Type B pancreatic cell (in vitro differentiated cells): ENCODE data around the gene ABHD2. TPM values are rescaled to one million over a fixed set of nuclear protein-coding genes. Genes with fewer than 3 reads are reported as not detected.
"Not testable (repeated sequence)": the region's sequence is repeated elsewhere in the genome, so short reads cannot be mapped to it uniquely, and the experiment has no call there.

Experiments
- DNase-seq: peaks from one replicate; pipeline ENCODE4 v3.0.0; 2021; ENCODE audit warnings: mixed read lengths; ENCODE audit not compliant: unreplicated experiment; ENCODE audit errors: extremely low spot score
- H3K27ac Mint-ChIP-seq: 2 replicates; pipeline ENCODE4 v1.8.0; 2021; ENCODE audit warnings: mild to moderate bottlenecking, mixed read lengths
- H3K27me3 Mint-ChIP-seq: 2 replicates; pipeline ENCODE4 v1.8.0; 2021; ENCODE audit warnings: mixed read lengths
- H3K36me3 Mint-ChIP-seq: 2 replicates; pipeline ENCODE4 v1.8.0; 2021; ENCODE audit warnings: mixed read lengths
- H3K4me1 Mint-ChIP-seq: one replicate; pipeline ENCODE4 v1.8.0; 2021; ENCODE audit warnings: mixed read lengths; ENCODE audit not compliant: unreplicated experiment
- H3K4me3 Mint-ChIP-seq: 2 replicates; pipeline ENCODE4 v1.8.0; 2021; ENCODE audit warnings: mild to moderate bottlenecking, mixed read lengths
- H3K9me3 Mint-ChIP-seq: 2 replicates; pipeline ENCODE4 v1.8.0; 2021; ENCODE audit warnings: mixed read lengths
- long read RNA-seq: library from polyadenylated mRNA; unstranded; transcript quantifications from one replicate; pipeline ENCODE4 v2.0.0, GENCODE V29; 2020
- total RNA-seq: library from RNA; stranded (reverse); gene quantifications from 2 replicates; pipeline ENCODE4 v1.2.1, GENCODE V29; 2021; ENCODE audit warnings: low replicate concordance
- TF ChIP-seq, protein P1 (sequence below): fragments of 200-600 bp; sonication (generic); conservative IDR thresholded peaks from 2 replicates; pipeline ENCODE4 v1.5.0; 2021; ENCODE audit warnings: antibody characterized with exemption, mild to moderate bottlenecking

Gene ABHD2, protein sequence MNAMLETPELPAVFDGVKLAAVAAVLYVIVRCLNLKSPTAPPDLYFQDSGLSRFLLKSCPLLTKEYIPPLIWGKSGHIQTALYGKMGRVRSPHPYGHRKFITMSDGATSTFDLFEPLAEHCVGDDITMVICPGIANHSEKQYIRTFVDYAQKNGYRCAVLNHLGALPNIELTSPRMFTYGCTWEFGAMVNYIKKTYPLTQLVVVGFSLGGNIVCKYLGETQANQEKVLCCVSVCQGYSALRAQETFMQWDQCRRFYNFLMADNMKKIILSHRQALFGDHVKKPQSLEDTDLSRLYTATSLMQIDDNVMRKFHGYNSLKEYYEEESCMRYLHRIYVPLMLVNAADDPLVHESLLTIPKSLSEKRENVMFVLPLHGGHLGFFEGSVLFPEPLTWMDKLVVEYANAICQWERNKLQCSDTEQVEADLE
- total RNA-seq: 55.4 and 63.9 TPM in 2 replicates
- long read RNA-seq, full-length matches to known transcripts: 46 of 62 reads
- long read RNA-seq, partial matches to known transcripts: 6 of 62 reads
- long read RNA-seq, other reads (novel, unspliced or antisense): 10 of 62 reads

DNA sequence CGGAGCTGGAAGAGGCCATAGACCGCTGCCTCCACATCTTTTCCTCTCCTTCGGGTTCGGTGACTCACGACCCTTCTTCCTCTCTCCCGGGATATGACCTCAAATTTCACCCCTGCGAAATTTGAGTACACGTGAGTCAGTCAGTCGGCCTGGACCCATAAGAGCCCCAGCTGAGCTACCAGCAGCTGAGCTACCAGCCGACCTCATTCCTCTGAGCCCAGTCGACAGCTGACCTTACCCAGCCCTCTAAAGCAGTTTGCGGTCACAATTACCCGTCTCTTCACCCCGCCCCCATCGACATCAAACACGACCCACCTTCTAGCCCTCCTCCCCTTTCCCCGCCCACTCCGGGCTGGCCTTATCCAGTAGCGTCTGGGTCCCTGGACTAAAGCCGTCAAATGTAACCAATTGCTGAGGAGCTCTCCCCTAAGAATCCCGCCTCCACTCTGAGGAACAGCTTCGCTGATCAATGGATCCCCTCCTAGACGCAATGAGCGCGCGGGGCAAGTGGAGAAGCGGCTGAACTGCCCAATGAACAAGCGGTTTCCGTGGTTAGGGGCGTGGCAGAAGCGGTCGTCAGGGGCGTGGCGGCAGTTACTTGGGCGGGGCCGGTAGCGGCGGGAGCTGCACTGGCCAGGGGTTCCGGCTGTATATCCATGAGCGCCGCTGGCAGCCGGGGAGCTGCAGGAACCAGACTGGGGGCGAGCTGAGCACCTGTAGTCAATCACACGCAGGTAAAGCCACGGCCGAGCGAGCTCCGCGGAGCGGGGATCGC lies at the start of gene ABHD2:
TSS of gene ABHD2 (plus strand) at position 627 of the 775 bp plus-strand sequence. CDS start 27,872 bp downstream, outside the sequence.
- Mint-ChIP-seq H3K4me3 (no peak within 1 kb of the TSS), H3K27ac (no peak within 1 kb of the TSS), H3K36me3 (peaks cover 3% of the 10 kb centered on the region), H3K27me3 (no peaks in the 10 kb centered on the region), H3K9me3 (no peaks in the 10 kb centered on the region), H3K4me1 (peaks cover 25% of the 10 kb centered on the region)
- TF ChIP-seq, protein P1, sequence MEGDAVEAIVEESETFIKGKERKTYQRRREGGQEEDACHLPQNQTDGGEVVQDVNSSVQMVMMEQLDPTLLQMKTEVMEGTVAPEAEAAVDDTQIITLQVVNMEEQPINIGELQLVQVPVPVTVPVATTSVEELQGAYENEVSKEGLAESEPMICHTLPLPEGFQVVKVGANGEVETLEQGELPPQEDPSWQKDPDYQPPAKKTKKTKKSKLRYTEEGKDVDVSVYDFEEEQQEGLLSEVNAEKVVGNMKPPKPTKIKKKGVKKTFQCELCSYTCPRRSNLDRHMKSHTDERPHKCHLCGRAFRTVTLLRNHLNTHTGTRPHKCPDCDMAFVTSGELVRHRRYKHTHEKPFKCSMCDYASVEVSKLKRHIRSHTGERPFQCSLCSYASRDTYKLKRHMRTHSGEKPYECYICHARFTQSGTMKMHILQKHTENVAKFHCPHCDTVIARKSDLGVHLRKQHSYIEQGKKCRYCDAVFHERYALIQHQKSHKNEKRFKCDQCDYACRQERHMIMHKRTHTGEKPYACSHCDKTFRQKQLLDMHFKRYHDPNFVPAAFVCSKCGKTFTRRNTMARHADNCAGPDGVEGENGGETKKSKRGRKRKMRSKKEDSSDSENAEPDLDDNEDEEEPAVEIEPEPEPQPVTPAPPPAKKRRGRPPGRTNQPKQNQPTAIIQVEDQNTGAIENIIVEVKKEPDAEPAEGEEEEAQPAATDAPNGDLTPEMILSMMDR: no peak
- DNase-seq: peak; percentile 98

DNA sequence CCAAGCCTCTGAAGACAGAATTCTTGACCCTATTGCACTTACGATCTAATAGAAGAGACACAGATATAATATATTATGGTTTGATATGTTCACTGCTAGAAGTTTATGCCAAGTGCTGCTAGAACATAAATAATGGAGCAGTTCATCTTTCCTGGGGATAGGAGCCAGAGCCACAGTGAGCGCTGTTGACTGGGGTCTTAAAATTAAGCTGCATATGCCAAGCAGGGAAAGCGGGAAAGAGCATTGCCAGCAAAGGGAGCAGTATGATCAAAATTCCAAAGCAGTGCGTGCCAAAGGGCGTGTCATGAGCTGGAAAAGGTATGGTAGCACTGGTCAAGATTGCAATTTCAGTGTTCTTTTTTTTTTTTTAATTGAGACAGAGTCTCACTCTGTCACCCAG lies 49.1 kb upstream of the ABHD2 start:
- H3K27ac Mint-ChIP-seq: no peak overlapping the region
- no peak overlapping the region for H3K4me3 Mint-ChIP-seq
- no peaks in the 10 kb centered on the region for H3K9me3 Mint-ChIP-seq
- TF ChIP-seq, protein P1: no peak
- H3K4me1 Mint-ChIP-seq: no peaks in the 10 kb centered on the region
- no peak for DNase-seq
- H3K36me3 Mint-ChIP-seq: no peaks in the 10 kb centered on the region
- H3K27me3 Mint-ChIP-seq: peaks cover 23% of the 10 kb centered on the region

DNA sequence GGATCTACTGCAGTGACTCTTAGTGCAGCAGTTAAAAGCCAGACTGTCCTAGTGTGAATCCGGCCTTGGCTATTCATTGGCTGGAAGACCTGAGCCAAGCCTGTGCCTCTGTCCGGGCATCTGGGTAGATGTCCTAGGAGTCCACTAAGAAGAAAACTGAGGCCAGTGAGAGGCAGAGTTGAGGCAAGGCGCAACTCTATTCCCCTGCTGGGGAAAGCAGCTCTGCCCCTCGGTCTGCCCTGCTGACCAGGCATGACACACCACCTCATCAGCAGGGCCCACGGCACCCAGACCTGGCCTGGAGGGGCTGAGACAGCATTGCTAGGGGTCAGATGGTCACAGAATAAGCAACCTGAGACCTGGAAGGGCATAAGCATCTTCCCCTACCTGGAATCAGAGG lies 46.7 kb upstream of the ABHD2 start:
- H3K4me1 Mint-ChIP-seq: no peaks in the 10 kb centered on the region
- no peaks in the 10 kb centered on the region for H3K36me3 Mint-ChIP-seq
- H3K27me3 Mint-ChIP-seq: peaks cover 10% of the 10 kb centered on the region
- TF ChIP-seq, protein P1: no peak
- no peaks in the 10 kb centered on the region for H3K9me3 Mint-ChIP-seq
- no peak overlapping the region for H3K27ac Mint-ChIP-seq
- DNase-seq: no peak
- no peak overlapping the region for H3K4me3 Mint-ChIP-seq

DNA sequence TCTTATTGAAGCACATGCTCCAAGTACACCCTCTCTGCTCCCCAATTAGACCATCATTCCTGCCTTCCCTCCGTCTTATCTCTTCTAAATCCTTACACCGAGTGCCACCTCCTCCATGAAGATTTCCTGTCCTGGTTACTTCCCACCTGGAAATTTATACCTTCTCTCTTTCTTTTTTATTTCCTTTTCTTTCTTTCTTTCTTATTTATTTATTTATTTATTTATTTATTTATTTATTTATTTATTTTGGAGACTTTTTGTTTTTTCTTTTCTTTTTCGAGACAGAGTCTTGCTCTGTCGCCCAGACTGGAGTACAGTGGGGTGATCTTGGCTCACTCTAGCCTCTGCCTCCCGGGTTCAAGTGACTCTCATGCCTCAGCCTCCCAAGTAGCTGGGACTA lies 45.9 kb upstream of the ABHD2 start:
- TF ChIP-seq, protein P1: no peak
- Mint-ChIP-seq H3K36me3 (no peaks in the 10 kb centered on the region), H3K9me3 (no peaks in the 10 kb centered on the region), H3K27me3 (peaks cover 6% of the 10 kb centered on the region), H3K27ac (no peak overlapping the region), H3K4me3 (no peak overlapping the region), H3K4me1 (no peaks in the 10 kb centered on the region)
- DNase-seq: no peak

DNA sequence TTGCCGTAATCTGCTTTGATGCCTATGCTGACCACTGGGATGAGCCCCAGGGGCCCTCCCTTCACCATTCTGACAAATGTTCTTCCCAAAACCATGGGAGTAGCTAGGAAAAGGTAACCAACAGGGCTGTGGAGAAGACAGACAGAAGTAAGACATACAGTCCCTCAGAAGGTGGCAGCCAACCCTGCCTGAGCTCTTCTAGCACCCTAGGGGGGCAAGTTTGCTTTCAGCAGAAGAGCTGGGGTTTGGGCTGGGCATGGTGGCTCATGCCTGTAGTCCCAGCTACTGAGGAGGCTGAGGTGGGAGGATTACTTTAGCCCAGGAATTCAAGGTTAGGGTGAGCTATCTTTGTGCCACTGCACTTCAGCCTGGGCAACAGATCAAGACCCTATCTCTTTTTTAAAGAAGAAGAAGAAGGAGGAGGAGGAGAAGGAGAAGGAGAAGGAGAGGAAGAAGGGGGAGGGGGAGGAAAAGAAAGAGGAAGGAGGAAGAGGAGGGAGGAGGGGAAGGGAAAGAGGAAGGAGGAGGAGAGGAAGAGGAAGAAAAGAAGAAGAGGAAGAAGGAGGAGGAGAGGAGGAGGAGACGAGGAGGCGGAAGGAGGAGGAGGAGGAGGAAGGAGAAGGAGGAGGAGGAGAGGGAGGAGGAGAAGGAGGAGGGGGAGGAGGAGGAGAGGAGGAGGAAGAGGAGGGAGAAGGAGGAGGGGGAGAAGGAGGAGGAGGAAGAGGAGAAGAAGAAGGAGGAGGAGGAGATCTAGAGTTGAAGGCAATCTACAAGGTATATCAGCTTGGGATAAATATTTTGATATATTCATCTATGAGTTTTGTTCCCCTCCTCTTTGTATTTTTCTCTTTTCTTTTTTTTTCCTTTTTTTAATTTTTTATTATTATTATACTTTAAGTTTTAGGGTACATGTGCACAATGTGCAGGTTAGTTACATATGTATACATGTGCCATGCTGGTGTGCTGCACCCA lies 44.9 kb upstream of the ABHD2 start:
- H3K36me3 Mint-ChIP-seq: no peaks in the 10 kb centered on the region
- no peaks in the 10 kb centered on the region for H3K4me1 Mint-ChIP-seq
- H3K4me3 Mint-ChIP-seq: no peak overlapping the region
- DNase-seq: no peak
- peaks cover 3% of the 10 kb centered on the region for H3K27me3 Mint-ChIP-seq
- no peaks in the 10 kb centered on the region for H3K9me3 Mint-ChIP-seq
- TF ChIP-seq, protein P1: no peak
- H3K27ac Mint-ChIP-seq: no peak overlapping the region

DNA sequence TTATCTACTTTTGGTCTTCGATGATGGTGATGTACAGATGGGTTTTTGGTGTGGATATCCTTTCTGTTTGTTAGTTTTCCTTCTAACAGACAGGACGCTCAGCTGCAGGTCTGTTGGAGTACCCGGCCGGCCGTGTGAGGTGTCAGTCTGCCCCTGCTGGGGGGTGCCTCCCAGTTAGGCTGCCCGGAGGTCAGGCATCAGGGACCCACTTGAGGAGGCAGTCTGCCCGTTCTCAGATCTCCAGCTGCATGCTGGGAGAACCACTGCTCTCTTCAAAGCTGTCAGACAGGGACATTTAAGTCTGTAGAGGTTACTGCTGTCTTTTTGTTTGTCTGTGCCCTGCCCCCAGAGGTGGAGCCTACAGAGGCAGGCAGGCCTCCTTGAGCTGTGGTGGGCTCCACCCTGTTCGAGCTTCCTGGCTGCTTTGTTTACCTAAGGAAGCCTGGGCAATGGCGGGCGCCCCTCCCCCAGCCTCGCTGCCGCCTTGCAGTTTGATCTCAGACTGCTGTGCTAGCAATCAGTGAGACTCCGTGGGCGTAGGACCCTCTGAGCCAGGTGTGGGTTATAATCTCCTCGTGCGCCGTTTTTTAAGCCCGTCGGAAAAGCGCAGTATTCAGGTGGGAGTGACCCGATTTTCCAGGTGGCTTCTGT lies 39.1 kb upstream of the ABHD2 start:
- not testable (repeated sequence) for H3K36me3 Mint-ChIP-seq, H3K9me3 Mint-ChIP-seq, H3K4me3 Mint-ChIP-seq, H3K27me3 Mint-ChIP-seq, H3K4me1 Mint-ChIP-seq, H3K27ac Mint-ChIP-seq, DNase-seq
